ENCODE data around the gene MAP1LC3B2.

MAP1LC3B2 gene

GRCh38 chr12:116595672-116596071 is 36.5 kb downstream of the MAP1LC3B2 start:
- DNase-seq (ENCODE audit: low spot score), result no peak

DNA sequence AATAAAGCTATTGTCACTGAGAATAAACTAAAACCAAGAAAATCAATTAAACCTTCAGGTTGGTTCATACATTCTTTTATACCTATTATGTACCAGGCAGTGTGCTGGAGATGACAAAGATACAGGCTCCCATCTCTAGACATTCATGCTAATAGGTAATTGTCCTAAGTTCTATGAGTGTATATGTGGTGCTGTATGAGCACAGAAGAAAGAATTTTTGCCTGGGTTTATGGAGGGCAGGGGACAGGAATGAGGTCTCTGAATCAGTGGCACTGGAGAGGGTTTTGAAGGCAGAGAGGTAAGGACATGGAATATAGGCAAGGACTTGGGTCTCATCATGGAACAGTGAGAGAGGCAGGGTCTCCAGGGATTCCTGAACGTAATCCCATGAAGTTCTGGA is 38.7 kb downstream of the MAP1LC3B2 start:
- DNase-seq (ENCODE audit: low spot score), result no peak

DNA sequence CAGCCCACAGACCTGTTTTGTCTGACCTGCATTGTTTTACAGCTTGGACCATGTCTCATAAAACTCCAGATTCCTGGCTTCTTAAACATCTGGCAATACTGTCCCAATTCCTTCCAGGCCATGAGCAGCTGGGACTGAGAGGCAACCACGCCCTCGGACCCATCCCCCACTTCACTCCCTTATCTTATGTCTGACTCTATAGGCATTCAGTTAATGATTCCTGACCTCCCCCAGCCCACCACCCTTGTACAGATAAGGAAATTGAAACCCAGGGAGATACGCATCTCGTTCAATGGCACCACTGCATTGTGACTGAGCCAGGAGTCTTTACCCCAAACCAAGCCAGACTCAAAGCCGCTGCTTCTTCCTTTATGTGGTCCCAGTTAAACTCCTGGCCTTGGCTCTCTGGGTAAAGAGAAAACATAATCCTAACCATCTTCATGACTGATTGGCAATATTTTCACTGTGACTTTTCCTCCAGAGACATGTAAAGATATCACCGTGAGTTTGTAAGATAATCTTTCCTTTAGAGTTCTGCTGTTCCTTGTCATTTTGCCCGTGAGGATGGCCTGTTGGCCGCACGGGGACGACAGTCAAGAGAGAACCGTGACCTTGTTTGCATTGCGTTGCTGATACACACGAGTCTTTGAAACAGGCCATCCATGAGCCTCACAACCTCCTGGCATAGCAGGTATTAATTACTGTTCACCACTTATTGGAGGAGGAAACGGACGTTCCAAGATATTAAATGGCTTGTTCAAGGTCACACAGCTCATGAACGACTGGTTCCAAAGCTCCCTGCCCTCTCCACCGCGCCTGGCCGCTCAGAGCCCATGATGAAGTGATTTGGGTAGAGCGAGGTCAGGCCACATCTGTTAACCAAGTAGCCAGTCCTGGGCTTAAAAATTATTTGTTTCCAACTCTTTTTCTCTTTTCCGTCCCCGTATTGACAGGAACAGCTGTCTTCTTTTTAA is 39.4 kb downstream of the MAP1LC3B2 start:
- no peak for DNase-seq (ENCODE audit: low spot score)

GRCh38 chr12:116599285-116600136 is 40.3 kb downstream of the MAP1LC3B2 start:
- no peak for DNase-seq (ENCODE audit: low spot score)

DNA sequence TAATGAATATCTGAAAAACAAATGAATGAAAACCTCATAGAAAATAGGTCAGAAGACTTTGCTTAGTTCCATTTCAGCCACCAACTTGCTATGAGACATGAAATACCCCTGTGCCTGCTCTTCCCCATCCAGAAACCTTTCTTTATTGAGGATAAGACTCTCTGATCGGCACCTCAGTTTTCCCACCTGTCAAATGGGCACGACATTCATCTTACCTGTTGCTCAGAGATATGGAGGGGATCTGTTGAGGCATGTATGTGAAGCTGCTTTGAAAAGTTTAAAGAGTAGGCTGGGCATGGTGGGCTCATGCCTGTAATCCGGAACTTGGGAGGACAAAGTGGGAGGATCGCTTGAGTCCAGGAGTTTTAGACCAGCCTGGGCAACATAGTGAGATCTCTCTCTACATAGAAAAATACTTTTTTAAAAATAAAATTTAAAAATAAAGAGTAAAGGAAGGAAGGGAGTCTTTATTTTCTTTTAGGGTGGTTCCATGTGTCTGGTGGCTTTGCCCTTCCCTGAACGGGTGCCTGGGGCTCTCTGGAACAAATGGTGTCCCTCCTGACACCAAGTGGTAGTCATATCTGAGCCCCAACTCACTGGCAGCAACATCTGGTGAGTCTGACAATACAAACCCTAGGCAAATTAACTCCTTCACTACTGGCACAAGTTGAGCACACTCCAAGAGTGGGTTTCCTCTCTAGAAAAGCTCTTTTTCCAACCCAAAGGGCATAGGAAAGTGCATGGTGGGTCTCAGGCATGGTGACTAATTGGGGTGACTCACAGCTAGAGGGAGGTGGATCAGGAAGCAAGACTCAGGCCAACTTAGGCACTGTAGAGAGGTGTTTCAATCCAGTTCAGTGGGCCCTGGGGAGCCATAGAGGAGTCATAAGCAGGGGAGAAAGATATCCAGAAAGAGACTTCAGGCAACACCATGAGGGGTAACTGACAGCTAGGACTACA is 42.1 kb downstream of the MAP1LC3B2 start:
- DNase-seq (ENCODE audit: low spot score), result no peak

GRCh38 chr12:116601933-116602810 is 43.0 kb downstream of the MAP1LC3B2 start:
- DNase-seq (ENCODE audit: low spot score), result no peak

- DNase-seq (ENCODE audit: low spot score), result no peak
Measured at GRCh38 chr12:116603546-116604177, 44.5 kb downstream of the MAP1LC3B2 start.

- DNase-seq (ENCODE audit: low spot score), result no peak
Measured at GRCh38 chr12:116604178-116604895, 45.2 kb downstream of the MAP1LC3B2 start.

DNA sequence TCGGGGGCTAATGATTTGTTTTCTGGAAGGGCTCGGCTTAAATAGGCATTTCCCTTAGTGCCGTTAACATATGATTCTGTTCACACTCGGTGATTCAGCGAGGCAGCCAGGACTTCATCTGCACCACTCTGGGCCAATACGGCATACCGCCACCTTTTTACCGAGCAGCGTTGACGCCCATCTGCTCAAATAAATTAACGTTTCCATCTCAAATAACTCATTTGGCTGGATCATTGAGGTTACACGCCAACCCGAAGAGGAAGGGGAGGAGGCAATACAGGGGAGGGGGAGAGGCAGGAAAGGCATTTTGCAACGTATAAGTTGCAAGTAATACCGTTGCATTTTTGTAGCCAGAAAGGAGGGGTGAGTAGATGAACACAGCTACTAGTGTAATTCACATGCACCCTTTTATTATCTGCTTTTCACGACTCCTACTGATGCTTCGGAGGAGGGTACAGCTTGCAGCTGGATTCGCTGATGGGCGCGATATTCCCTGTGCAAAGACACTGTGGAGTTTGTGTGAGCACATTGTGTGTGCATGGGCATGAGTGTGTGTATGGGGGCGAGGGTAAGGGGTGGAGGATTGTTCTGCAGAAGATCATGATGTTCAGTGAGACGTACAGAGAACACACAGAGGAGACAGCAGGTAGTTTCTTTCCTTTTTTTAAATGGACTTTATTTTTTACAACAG is 45.9 kb downstream of the MAP1LC3B2 start:
- DNase-seq (ENCODE audit: low spot score), result no peak

DNA sequence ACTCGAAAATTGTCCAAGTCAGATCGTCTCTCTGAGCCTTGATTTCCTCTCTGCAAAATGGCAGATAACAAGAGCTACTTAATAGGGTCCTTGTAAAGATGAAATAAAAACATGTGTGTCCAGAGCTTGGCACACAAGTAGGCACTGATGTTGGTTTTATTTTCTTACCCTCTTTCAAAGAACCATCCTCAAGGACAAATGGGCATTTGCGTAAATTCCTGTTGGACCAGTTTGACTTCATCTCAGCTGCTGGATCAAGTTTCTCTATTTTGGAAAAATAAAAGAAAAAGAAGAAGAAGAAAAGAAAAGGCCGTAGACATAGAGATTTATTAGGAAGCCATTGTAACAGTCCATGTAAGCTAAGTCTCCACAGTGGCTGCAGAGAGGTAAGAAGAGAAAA is 47.2 kb downstream of the MAP1LC3B2 start:
- DNase-seq (ENCODE audit: low spot score), result no peak

DNA sequence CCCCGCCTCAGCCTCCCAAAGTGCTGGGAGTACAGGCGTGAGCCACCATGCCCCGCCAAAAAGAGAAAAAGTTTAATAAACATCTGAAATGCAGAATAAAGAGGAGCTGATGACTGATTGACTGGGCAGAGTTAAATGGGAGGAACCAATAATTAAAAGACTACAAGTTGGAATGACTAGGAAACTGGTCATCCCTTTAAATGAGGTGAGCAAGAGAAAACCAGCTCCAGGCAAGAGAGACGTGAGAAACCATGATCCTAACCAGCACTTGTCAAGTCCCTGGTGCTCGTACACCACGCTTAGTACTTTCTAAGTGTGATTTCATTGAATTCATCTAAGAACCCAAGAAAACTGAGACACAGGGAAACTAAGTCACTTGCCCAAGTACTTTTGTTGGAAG is 47.9 kb downstream of the MAP1LC3B2 start:
- DNase-seq (ENCODE audit: low spot score), result no peak

- DNase-seq (ENCODE audit: low spot score), result no peak
Measured at GRCh38 chr12:116609319-116610114, 50.3 kb downstream of the MAP1LC3B2 start.

DNA sequence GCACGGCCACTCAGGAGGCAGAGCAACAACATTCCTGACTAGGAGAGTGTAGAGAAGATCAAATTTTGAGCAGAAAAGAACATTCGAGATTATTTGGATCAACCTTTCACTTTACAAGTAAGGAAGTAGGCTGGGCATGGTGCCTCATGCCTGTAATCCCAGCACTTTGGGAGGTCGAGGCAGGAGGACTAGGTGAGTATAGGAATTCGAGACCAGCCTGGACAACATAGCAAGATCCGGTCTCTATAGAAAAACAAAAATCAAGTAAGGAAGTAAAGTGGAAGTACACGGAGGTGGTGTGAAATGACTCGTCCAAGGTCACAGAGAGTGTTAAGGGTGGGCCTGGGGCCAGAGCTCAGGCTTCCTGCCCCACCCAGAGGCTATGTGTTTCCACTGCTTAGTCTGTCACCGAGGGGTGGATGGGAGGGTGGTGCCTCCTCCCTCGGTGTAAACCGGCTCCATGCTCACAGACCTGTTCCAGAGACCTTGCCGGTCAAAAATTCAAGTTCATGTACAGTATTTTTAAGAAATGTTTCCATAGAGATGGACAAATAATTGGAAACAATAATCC is 51.9 kb downstream of the MAP1LC3B2 start:
- DNase-seq (ENCODE audit: low spot score), result no peak

DNA sequence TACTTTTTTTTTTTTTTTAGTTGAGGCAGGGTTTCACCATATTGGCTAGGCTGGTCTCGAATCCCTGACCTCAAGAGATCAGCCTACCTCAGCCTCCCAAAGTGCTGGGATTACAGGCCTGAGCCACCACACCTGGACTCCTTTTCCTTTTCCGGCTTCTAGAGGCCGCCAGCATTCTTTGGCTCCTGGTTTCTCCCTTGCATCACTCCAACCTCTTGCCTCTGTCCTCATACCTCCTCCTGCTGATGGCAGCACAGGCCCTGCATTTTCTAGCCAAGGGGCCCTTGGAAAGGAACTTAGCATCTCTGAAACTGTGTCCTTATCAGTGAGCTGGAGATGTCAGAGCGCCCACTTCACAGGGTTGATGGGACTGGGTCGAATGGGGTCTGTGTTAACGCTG is 53.3 kb downstream of the MAP1LC3B2 start:
- DNase-seq (ENCODE audit: low spot score), result no peak

- DNase-seq (ENCODE audit: low spot score), result no peak
Measured at GRCh38 chr12:116613256-116613655, 54.1 kb downstream of the MAP1LC3B2 start.

DNA sequence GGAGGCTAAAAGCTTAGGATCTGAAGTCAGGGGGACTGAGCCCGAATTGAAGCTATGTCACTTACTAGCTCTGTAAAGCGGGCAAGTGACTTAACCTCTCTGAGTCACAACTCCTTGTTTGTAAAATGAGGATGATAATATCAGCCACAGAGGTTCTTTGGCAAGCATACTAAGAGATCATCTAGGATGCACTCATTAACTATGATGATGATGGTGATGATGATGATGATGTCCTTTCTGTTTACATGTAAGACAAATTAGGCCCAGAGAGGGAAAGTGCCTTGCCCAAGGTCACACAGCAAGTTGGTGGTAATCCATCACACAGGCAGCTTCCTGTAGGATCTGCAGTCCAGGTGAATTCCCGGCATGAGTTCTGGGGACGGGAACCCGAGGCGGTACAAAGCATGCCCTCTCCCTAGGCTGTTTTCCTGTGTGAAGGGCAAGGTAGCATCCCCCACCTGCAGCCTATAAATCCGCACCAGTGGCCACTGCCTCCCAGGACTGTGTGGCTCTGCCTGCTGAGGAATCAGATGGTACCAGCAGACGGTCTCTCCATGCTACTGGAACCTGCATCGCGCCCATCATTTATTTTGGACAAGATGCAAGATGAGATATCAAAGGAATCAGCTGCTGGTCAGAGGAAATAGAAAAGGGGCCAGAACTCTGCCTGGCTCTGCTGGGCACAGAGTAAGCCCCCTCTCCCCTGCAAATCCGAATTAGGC is 55.2 kb downstream of the MAP1LC3B2 start:
- DNase-seq (ENCODE audit: low spot score), result no peak

All from putamen (tissue), 1 donor.